Suprapubic skin (tissue), 3 donors: ENCODE results near the gene HOXB7.

ENCODE experiments used
- CTCF ChIP-seq, 2 donors: fragments of 200-600 bp in 1 of 2; fragments of 450-650 bp in 1 of 2; sonication (generic) in 1 of 2; IDR thresholded peaks; one replicate each; pipeline ENCODE4 v1.5.1; 2016 to 2019; ENCODE audit warnings: antibody characterized with exemption in 2 of 2, mild to moderate bottlenecking in 1 of 2, moderate library complexity in 1 of 2
- POLR2A ChIP-seq, 2 donors: fragments of 450-650 bp; IDR thresholded peaks; one replicate each; pipeline ENCODE4 v1.6.1; 2017; ENCODE audit warnings: antibody characterized with exemption in 2 of 2, mild to moderate bottlenecking in 2 of 2, moderate library complexity in 2 of 2

GRCh38 chr17:48575673-48576478 is 34.9 kb downstream of the HOXB7 start:
- TF ChIP-seq POLR2A (IDR thresholded peaks at IDR 0.05): no peak
- no peak for TF ChIP-seq CTCF (IDR thresholded peaks at IDR 0.05)
